HG02870 (cell line): ENCODE data around the gene PARVG.

ENCODE experiments used
- ATAC-seq: cut with Tn5 transposase; IDR thresholded peaks from one replicate; pipeline ENCODE4 v1.9.1; 2021; ENCODE audit warnings: mild to moderate bottlenecking, moderate library complexity; ENCODE audit not compliant: unreplicated experiment

PARVG gene

DNA sequence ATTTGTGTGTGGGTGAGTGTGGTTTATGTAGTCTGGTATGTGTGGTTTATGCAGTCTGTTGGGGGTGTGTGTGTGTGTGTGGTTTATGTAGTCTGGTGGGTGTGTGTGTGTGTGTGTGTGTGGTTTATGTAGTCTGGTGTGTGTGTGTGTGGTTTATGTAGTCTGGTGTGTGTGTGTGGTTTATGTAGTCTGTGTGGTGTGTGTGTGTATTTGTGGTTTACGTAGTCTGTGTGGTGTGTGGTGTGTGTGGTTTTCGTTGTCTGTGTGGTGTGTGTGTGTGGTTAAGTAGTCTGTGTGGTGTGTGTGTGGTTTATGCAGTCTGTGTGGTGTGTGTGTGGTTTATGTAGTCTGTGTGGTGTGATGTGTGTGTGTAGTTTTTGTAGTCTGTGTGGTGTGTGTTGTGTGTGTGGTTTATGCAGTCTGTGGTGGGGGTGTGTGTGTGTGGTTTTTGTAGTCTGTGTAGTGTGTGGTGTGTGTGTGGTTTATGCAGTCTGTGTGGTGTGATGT, 26.2 kb upstream of the PARVG start:
- no peak for ATAC-seq

DNA sequence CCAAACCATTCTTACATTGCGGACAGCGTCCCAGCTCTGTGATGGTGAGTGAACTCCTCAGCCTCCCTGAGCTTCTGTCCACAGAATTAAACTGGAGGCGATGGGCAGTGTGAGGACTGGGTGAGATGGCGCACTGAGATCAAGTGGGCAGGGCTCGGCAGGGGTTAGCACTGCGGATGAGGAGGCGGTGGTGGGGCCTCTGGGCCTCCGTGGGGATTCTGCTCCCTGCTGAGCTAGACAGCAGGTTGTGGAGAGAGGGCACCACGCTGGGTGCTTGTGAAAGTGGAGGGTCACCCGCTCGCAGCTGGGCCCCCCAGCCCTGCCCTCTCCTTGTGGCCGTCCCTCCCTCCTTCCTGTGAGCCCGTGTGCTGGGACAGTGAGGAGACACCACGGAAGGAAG, 25.6 kb upstream of the PARVG start:
- ATAC-seq = no peak

DNA sequence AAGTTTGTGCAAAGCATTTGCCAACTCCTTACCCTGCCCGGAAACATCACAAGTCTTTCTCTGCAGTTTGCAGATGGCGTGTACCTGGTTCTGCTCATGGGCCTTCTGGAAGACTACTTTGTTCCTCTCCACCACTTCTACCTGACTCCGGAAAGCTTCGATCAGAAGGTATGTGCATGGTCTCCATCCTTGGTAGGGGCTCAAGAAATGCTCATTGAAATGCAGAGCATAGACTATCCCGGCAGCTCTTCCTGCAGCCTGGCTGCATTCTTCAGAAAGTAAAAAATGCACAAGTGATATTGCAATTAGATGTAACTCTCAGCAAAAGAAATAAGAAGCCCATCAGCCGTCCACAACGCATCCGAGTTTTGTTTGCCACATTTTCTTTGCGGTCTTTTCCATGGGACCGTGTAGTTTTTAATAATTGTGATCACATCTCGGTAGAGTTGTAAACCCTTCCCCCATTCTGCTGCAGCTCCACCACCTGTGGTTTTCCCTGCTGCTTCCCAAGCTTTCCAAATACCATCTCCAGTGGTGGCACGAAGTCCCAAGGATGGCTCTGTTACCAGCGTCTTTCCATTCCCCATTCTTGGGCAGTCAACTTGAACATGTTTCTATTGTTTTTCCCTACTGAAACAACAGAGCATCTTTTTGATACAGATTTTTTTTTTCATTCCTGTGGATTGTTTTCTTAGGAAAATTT, 22.7 kb upstream of the PARVG start:
- ATAC-seq = no peak

DNA sequence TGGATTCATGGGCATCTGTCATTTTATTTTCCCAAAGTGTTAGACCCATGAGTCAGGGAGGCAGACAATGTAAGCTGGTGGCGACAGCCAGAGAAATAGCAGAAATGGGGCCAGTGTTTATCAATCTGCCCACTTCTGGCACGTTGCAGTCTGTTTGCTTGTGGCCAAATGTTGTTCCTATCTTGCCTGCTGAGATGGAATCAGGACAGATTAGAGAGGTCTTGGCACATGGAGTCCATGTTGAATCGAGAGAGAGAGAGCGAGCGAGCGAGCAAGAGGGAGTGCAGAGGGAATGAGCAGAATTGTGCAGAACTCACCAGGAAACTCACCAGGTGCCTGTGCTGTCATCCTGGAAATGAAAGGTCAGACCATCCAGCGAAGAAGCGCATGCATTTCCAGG, 21.9 kb upstream of the PARVG start:
- no peak for ATAC-seq

DNA sequence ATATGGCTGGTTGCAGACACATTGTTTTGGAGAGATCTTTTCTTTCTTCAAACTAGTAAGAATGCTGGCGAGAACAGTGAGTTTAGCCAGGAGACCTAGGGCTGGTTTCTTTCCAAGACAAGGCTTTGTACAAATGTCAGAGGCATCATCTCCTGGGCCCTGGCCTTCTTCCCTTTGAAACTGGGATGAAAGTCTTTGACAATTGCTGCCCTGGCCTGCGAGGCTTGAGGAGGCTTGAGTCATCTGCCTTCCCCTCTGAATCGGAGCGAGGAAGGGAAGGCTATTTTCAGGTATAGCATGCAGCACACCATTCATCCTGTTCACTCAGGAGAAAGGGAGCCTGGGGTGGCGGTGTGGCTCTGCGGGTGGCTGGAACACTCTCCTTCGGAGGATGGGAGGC, 21.5 kb upstream of the PARVG start:
- no peak for ATAC-seq

DNA sequence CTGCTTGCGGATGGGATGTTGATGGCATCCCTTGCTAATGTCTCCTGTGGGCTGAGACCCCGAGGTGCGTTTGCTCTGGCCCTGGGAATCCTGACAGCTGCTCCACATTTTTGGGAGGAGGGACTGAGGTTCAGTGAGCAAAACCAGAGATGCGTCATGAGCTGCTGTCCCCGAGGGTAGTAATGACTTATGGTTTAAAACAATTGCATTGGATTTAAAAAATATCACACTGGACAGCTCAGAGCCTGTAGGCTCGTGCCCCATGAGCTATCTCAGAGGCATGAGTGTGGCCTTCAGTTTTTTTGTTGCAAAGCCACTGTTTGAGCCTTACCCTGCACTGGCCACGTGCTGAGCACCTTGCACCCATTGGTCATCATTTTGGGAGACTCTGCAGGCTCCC, 20.9 kb upstream of the PARVG start:
- ATAC-seq = no peak

DNA sequence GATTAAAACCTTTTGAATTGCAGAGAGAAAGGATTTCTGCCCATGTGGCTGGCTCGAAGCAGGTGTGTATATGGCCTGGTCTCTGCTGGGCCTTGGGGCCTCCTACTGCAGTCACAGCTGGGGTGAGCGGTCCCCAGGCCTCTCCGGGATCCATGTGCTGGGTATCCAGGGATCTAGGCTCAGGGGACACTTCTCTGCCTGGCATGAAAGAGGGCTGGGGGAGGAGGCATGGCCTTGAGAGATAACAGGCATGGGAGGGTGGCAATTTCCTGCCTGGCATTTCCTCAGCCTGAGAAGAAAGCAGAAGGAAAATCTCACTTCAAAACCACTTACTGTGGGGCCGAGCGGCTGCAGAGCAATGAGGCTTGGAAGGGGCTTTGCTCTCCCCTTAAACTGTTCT, 20.3 kb upstream of the PARVG start:
- ATAC-seq = no peak

DNA sequence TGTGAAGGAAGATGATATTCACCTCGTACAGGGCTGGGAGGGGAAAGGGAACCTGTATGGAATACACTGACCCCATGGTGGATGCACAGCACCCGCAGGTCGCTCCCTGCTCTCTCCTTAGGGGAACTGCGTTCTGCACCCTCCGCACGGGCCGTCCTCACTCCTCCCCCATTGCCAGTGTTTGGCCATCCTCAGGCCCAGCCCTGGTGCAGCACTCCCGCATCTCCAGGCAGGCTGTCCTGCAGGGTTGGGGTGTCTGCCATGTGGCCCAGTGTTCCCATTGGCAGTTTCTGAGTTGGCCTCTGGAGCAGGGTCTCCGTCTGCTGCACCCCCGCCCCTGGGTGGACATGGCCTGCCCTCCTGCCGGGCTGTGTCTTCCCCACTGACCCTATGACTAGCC, 19.1 kb upstream of the PARVG start:
- ATAC-seq = no peak

DNA sequence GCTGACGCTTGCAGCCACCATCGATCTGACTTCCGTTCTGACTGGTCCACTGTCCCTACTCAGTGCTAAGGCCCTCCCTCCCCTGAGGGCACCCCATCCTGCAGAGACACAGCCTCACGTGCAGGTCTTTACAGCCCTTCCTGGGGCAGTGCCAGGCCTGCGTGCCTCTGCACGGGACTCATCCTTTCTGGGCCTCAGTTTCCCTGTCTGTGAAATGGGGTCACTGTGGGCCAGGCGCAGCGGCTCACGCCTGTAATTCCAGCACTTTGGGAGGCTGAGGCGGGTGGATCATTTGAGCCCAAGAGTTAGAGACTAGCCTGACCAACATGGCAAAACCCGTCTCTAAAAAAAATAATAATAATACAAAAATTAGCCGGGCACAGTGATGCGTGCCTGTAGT, 17.8 kb upstream of the PARVG start:
- ATAC-seq = no peak

DNA sequence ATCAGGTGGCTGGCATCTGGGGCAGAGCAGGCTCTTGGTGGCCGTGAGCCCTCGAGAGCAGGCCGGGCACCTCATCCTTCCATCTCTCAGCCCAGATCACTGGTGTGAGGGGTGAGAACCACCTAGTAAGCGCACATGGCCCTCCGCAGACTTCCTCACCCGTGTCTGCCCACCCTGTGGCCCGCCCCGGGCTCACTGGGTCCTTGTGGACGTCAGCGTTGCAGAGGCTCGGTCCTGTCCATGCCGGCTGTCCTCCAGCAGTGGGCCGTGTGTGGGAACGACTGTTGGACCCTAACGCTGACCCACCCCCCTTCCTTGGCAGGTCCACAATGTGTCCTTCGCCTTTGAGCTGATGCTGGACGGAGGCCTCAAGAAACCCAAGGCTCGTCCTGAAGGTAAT, 17.2 kb upstream of the PARVG start:
- no peak for ATAC-seq

DNA sequence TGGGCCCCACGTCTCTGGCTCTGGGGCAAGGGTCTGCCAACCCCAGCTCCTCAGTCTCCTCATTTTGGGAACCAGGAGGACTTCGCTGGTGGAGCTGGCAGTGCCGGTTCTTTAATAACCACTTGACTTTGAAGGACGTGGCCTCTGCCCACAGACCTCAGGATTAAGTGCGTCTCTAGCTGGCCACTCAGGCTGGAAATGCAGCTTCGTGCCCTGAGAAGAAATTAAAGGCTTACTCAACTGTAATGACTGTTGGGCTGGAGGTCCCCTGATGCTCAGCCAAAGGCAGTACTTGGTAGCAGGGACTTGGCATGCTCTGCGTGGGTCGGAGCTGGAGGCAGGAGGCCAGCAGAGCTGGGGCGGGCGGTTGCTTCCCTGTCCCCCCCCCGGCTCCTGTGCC, 16.7 kb upstream of the PARVG start:
- no peak for ATAC-seq

DNA sequence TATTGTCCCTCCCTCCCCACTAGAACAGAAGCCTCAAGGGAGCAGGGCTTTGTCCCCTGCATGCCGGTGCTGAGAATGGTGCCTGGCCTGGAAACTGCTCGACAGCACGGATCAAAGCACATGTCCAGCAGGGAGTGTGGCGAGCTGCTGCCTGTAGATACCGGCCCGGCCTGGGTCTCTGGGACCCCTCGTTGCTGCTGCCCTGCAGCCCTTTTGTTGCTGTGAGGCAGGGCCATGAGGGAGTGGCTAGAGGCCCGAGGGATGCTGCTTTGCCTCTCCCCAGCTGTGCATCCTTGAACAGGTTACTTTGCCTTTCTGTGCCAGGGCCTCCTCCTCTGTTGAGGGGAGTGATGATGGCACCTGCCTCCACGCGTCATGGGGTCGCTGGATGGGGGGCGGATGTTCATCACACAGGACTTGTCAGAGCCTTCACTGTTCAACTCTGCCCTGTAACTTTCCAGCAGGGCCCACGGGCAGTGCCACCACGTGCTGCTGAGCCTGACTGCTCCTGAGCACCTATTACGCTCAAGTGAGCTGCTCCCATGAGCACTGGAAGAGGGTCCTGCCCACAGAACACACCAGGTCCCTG, 15.3 kb upstream of the PARVG start:
- no peak for ATAC-seq

DNA sequence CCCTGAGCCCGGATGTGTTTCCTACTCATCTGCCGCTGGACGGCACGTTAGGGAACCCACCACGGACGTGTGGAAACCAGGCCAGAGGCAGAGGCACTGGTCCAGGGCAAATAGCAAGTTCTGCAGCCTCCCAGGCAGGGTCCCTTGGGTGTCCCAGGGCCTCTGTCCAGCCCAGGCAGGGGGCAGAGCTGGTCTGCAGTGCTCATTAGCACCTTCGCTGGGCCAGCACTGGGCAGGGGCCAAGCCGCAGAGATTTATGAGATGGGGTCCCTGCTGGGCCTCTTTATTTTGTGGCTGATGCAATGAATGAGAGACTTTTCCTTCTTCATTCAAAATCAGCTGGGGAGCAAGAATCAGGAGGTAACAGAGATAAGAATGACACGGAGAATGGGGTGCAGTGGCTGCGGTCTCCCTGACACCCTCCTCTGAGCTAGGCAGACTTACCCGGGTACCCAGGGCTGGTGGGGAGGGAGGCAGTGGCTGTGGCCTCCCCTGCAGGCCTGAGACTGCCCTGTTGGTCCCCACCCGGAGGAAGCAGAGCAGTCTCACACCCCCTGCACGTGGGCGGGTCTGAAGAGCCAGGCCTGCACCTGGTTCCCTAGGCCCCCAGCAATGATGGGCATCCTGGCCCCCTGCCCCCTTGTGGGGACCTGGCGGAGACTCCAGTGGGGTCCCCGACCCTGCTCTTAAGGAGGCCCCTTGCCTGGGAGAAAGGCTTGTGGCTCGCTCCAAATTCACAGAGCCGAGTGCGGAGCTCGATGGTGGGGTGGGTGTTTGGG, 14.0 kb upstream of the PARVG start:
- no peak for ATAC-seq

DNA sequence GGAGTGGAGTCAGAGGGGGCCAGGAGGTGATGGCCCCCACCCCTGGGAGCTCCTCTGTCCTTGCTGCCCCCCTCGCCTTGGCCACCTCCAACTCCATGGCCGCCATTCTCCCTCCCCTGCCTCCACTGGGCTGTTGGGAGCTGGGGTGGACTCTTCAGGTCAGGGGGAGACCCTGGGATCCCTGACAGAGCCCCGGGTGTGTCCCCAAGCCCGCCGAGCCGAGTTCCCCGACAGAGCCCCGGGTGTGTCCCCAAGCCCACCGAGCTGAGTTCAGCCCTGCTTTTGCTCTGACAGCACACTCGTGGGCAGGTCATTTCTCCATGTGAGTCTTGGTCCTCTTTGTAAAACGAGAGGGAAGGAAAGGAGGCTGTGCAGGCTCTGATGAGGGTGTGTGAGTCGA, 13.2 kb upstream of the PARVG start:
- ATAC-seq = no peak

DNA sequence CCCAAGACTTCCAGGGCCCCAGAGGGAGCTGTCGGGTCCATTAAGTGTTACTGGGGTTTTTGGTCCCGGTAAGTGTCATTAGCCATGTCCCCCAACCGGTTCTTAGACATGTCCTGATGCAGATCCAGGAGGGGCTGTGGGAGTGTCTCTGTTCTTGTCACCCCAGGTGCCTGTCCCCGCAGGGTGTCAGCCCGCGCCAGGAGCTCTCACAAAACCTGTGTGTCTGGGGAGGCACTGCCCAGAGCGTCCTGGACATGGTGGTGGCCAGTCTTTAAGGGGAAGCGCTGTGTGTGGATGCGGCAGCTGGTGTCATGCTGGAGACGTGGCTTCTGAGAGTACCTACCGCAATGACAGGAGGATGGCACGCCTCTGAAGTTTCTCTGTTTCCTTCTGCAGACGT, 12.5 kb upstream of the PARVG start:
- no peak for ATAC-seq

DNA sequence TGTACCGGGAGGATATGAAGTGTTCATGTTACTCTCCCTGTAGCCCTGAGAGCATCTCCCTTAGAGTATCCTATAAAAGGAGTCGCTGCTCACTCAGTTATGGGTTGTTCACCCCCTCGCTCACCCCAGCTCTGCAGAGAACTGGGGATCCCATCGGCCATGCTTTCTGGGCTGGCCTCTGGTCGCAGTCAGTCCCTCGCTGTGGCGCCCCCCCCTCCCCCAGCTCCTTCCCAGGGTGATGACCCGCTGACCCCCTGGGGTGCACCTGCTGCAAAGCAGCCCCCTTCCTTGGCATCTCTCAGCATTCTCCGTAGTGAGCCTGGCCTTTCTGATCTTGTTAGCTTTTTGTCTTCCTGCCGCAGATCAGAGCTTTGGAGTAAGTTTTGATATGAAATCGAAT, 10.3 kb upstream of the PARVG start:
- ATAC-seq = no peak

DNA sequence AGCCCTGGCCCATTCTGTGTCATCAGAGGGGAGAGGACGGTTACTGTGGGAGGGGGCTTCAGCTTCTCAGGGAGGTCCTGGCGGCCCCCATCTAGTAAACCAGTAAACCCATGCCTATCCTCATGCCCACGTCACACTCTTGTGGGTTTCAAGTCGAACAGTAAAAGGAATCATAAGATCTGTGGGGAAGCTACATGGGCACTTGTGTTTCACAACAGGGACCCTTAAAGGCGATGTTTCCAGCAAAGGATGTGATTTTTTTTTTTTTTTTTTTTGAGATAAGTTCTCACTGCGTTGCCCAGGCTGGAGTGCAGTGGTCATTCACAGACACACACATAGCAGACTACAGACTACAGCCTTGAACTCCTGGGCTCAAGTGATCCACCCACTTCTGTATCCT, 9.2 kb upstream of the PARVG start:
- no peak for ATAC-seq

DNA sequence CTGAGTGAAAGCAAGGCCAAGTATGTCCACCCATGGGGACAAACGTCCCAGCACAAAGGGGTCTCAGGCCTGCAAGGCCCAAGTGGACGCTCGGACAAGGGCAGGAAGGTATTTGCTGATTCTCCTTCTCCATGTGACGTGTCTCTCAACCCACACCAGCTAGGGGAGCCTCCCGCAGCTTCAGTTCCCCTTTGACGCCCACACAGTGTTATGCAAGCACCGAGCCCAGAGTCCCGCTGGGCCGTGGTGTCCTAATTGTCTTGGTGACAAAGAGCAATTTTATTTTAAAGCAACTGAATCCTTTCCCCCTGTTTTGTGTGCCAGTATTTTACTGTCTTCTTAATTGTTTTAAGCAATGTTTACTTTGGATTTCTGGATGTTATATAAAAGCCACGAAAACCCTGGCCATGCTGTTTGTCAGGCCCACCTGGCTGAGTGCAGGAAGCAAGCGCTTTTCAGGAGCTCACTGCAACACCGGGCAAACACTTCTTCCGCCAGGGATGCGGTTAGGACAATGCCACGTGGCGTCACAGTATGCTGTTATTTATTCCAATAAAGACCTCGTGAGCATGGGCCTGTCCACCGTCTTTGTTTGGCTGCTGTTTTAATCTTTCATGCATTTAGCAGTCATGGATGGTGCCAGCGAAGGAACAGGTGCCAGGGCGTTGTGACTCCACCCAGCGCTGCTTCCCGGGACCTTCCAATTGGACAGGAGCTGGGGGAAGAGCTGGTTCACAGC, 8.2 kb upstream of the PARVG start:
- peak; percentile 80 for ATAC-seq

DNA sequence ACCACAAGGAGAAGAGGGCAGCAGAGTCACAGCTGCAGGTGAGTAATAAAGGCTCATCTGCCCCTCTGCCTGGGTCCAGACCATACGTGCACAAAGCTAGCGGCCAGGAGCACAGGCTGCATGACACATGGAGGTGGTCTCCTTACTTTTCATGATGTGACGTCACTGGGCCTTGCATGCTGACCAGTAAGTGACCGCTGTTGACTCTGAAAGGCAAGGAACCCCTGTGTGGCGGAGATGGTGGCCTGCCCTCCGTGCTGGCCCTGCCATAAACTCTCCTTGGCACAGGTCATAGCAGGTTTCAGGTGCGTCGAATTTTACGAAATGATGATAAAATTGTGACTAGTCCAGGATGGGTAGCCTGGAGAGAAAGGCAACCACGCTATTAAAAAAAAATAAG, 7.6 kb upstream of the PARVG start:
- no peak for ATAC-seq

DNA sequence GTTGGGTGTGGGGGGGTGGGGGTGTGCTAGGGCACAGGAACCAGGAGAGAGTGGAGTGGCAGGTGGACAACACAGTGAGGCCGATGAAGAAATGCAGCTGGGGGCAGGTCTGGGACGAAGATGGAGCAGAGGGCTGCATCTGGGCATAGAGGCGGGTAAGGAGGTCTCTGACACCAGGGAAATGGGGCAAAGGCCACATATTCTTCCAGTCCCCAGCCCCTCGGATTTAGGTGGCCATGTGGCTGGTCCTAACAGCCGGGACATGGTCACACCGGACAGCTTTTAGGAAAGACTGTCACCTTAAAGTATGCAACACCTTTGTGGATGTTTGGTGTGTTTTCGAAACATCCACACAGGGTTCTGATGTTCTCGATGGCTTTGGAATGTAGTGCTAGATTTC, 5.0 kb upstream of the PARVG start:
- ATAC-seq = no peak

DNA sequence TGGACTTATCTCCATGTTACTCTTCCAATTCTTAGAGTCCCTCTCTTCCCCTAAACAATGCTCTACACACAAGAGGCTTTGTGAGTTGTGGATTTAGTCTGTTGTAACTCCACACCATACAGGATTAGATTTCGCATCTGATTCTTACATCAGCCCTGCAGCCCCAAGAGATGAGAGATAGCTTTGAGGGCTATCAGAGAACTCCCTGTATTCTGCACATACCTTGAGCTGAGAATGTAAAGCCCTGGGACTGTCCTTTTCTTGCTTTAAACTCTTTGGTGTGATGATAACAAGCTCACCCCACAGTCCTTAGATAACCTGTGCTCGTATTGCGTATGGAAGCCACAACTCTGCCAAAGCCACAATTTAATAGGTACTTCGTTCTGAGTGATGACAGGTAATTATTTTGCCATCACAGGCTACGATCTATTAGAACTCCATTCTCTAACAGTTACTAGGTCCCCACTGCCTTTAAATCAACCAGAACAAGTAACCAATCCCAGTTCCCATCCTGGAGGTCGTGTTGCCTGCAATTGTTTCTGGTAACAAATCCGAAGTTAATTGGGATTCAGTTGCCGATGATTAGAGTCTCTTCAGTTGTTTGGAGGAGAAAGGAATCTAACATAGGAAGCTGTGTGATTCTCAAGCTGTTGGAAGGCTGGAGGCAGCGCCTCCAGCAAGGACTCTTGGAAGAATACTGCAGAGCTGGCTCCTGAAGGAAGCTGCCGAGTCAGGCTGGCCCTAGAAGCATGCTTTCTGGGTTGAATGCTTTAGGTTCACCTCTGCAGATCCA, 1.3 kb upstream of the PARVG start:
- no peak for ATAC-seq
